B cell (primary cell): ENCODE results near the gene DNAH2. TPM values are rescaled to one million over a fixed set of nuclear protein-coding genes. Genes with fewer than 3 reads are reported as not detected.

Experiments
- ATAC-seq: fragments of 200-7000 bp; cut with Tn5 transposase; one replicate; pipeline ENCODE4 v1.10.0; 2021; ENCODE audit warnings: low read depth, mild to moderate bottlenecking, moderate number of reproducible peaks, moderate library complexity
- CTCF ChIA-PET: fragments of 350-600 bp; sonication (Branson Sonifier 250); formaldehyde crosslinking; loops from one replicate; lab custom pipeline; 2021; ENCODE audit warnings: antibody characterized with exemption, inconsistent platforms; lab: Charles Lee
- POLR2A ChIA-PET: fragments of 350-600 bp; sonication (Branson Sonifier 250); formaldehyde crosslinking; loops from one replicate; lab custom pipeline; 2021; ENCODE audit warnings: antibody characterized with exemption; lab: Charles Lee
- DNase-seq: peaks from one replicate; pipeline ENCODE4 v3.0.0; 2013
- H2AFZ ChIP-seq: 2 replicates; pipeline ENCODE4 v1.6.1; 2012; ENCODE audit warnings: mild to moderate bottlenecking, low read depth, low read length; ENCODE audit not compliant: insufficient read depth, poor library complexity, severe bottlenecking
- H3K27ac ChIP-seq, 2 donors: 1 replicate in 1 of 2; 2 replicates in 1 of 2; pipeline ENCODE4 v1.5.1; 2012 to 2013; ENCODE audit warnings: low read length in 2 of 2, mild to moderate bottlenecking in 2 of 2, moderate library complexity in 1 of 2
- H3K27me3 ChIP-seq, 4 experiments: fragments of 200-600 bp in 1 of 4; sonication (generic) in 1 of 4; replicated peaks in 1 of 4; 1 replicate in 2 of 4; 2 replicates in 2 of 4; pipeline versions ENCODE4 v1.6.1 to v1.7.0; 2013 to 2016; ENCODE audit warnings: low read length in 3 of 4, mild to moderate bottlenecking in 2 of 4, mixed read lengths in 1 of 4, moderate library complexity in 1 of 4; ENCODE audit not compliant: insufficient read depth in 4 of 4, control insufficient read depth in 3 of 4; ENCODE audit errors: control extremely low read depth in 1 of 4
- H3K36me3 ChIP-seq, 2 experiments: replicated peaks in 1 of 2; 1 replicate in 1 of 2; 2 replicates in 1 of 2; pipeline versions ENCODE4 v1.6.1 to v1.7.1; 2013; ENCODE audit warnings: low read length in 1 of 2; ENCODE audit not compliant: insufficient read depth in 2 of 2, control insufficient read depth in 1 of 2; ENCODE audit errors: control extremely low read depth in 1 of 2, extremely low read depth in 1 of 2
- H3K4me1 ChIP-seq, 2 donors: fragments of 200-600 bp in 1 of 2; sonication (generic) in 1 of 2; 1 replicate in 1 of 2; 2 replicates in 1 of 2; pipeline versions ENCODE4 v1.5.1 to v1.6.1; 2013 to 2017; ENCODE audit warnings: low read length in 2 of 2; ENCODE audit not compliant: control insufficient read depth in 2 of 2, insufficient read depth in 2 of 2
- H3K4me2 ChIP-seq: replicated peaks from 2 replicates; pipeline ENCODE3; 2012; ENCODE audit warnings: mild to moderate bottlenecking, low read depth, low read length; ENCODE audit not compliant: poor library complexity, severe bottlenecking
- H3K4me3 ChIP-seq, 5 experiments: fragments of 200-600 bp in 1 of 5; sonication (generic) in 1 of 5; 1 replicate in 3 of 5; 2 replicates in 2 of 5; pipeline versions ENCODE4 v1.5.1 to v1.7.0; 2011 to 2016; ENCODE audit warnings: low read length in 4 of 5, mild to moderate bottlenecking in 4 of 5, low read depth in 2 of 5, control low read depth in 1 of 5, moderate library complexity in 1 of 5; ENCODE audit not compliant: insufficient read depth in 1 of 5; ENCODE audit errors: control extremely low read depth in 1 of 5, extremely low read depth in 1 of 5
- H3K79me2 ChIP-seq: fragments of 200-600 bp; sonication (generic); one replicate; pipeline ENCODE4 v1.6.0; 2016; ENCODE audit warnings: low read length; ENCODE audit not compliant: control insufficient read depth, insufficient read depth
- H3K9ac ChIP-seq: fragments of 200-600 bp; sonication (generic); 2 replicates; pipeline ENCODE4 v1.6.1; 2017; ENCODE audit warnings: mild to moderate bottlenecking, low read length, moderate library complexity
- H3K9me3 ChIP-seq, 3 donors: one replicate each; pipeline versions ENCODE4 v1.6.1 to v1.7.1; 2013; ENCODE audit warnings: low read length in 2 of 3; ENCODE audit not compliant: control insufficient read depth in 2 of 3, insufficient read depth in 1 of 3; ENCODE audit errors: control extremely low read depth in 1 of 3
- H4K20me1 ChIP-seq: 2 replicates; pipeline ENCODE4 v1.6.0; 2012; ENCODE audit warnings: mild to moderate bottlenecking, low read length; ENCODE audit not compliant: insufficient read depth, control insufficient read depth, poor library complexity, severe bottlenecking
- H3K27ac Mint-ChIP-seq: one replicate; pipeline ENCODE4 v1.8.0; 2021; ENCODE audit warnings: mixed read lengths
- H3K27me3 Mint-ChIP-seq: one replicate; pipeline ENCODE4 v1.8.0; 2021; ENCODE audit warnings: mixed read lengths
- H3K4me1 Mint-ChIP-seq: one replicate; pipeline ENCODE4 v1.8.0; 2021; ENCODE audit warnings: mixed read lengths
- H3K4me3 Mint-ChIP-seq: one replicate; pipeline ENCODE4 v1.8.0; 2021; ENCODE audit warnings: mixed read lengths
- H3K9me3 Mint-ChIP-seq: one replicate; pipeline ENCODE4 v1.8.0; 2022; ENCODE audit warnings: mixed read lengths; ENCODE audit not compliant: insufficient read depth
- CTCF ChIP-seq: fragments of 200-600 bp; IDR thresholded peaks from one replicate; pipeline ENCODE4 v1.8.0; 2022; ENCODE audit warnings: antibody characterized with exemption, mild to moderate bottlenecking
- EZH2 ChIP-seq: IDR thresholded peaks from 2 replicates; pipeline ENCODE4 v1.6.1; 2012; ENCODE audit warnings: borderline replicate concordance, low read depth, mild to moderate bottlenecking, moderate library complexity, low read length; ENCODE audit not compliant: insufficient read depth, poor library complexity, severe bottlenecking
- WGBS: methylation state at CpG from one replicate; pipeline ENCODE4 v1.1.5; 2013; ENCODE audit warnings: missing lambda C conversion rate; ENCODE audit not compliant: insufficient coverage; 5-methylcytosine and 5-hydroxymethylcytosine counted together
- intact Hi-C: fragments of 100-400 bp; cut with micrococcal nuclease; formaldehyde crosslinking; loops from one replicate; pipeline ENCODE4 v1.10.0; 2022
- polyA plus RNA-seq: library from polyadenylated mRNA; depleted of rRNA; stranded (reverse); fragments of >200 nt; gene quantifications from 2 replicates; pipeline ENCODE4 v1.2.3, GENCODE V29; 2012
- total RNA-seq, 2 donors: library from RNA; stranded (reverse); fragments of 120-200 nt in 1 of 2; gene quantifications; 1 replicate in 1 of 2; 2 replicates in 1 of 2; pipeline versions ENCODE4 v1.2.3 to v1.2.4, GENCODE V29; 2013 to 2022

DNAH2 gene
- total and polyA plus RNA-seq, 2 donors (not counting 1 experiment from before 2014, with no cell fraction given): 0.03 TPM; not detected in 1

GRCh38 chr17:7818746-7819645, 101.5 kb downstream of the DNAH2 start:
- ATAC-seq (no peak), DNase-seq (no peak)
- Histone ChIP-seq H3K4me2 (no peak overlapping the region), H3K9me3 (no peaks in the 10 kb centered on the region), H3K4me3 (no peak overlapping the region), H3K27me3 (no peaks in the 10 kb centered on the region), H2AFZ (no peak overlapping the region), H3K9ac (no peak overlapping the region), H3K27ac (no peak overlapping the region), H3K4me1 (no peaks in the 10 kb centered on the region), H3K36me3 (no peaks in the 10 kb centered on the region), H3K79me2 (no peaks in the 10 kb centered on the region), H4K20me1 (no peaks in the 10 kb centered on the region)
- no peaks in the 10 kb centered on the region for H3K4me1 Mint-ChIP-seq
- POLR2A ChIA-PET: no interaction called here
- H3K9me3 Mint-ChIP-seq: no peaks in the 10 kb centered on the region
- intact Hi-C loops: no loop called here
- CTCF ChIA-PET: interaction anchor here (0.7 to 3.0 kb wide), 7 partner anchors 22 to 237 kb away, joined by 3 to 14 read pairs (median 4); no protein-coding TSS in a partner anchor
- H3K27ac Mint-ChIP-seq: no peak overlapping the region
- peaks cover 8% of the 10 kb centered on the region for H3K27me3 Mint-ChIP-seq
- WGBS: 91% methylated on average over 27 of the region's 27 CpGs
- H3K4me3 Mint-ChIP-seq: no peak overlapping the region
- no peak for TF ChIP-seq EZH2
- TF ChIP-seq CTCF: no peak

DNA sequence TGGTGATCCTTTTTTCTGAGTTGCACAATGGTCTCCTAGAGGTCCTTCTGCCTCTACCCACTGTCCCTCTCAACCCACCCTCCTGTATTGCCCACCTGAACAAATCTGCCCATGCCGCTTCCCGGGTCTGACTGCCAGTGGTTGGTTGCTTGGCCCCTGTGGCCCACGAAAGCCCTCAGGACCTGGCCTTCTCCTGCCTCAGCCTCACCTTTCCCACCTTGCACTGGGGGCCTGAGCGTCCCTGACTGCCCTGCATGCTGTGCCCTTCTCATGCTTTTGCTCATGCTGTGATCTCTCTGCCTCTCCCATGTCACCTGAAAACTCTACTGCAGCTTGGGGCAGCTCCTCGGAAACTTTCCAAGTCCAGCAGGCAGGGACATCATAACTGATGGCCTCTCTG, 102.7 kb downstream of the DNAH2 start:
- Mint-ChIP-seq H3K4me1 (no peaks in the 10 kb centered on the region), H3K27ac (no peak overlapping the region), H3K9me3 (no peaks in the 10 kb centered on the region), H3K27me3 (peaks cover 15% of the 10 kb centered on the region), H3K4me3 (no peak overlapping the region)
- no peaks in the 10 kb centered on the region for H4K20me1 ChIP-seq
- no peaks in the 10 kb centered on the region for H3K36me3 ChIP-seq
- no peaks in the 10 kb centered on the region for H3K79me2 ChIP-seq
- no peaks in the 10 kb centered on the region for H3K27me3 ChIP-seq
- 89% methylated on average over 5 of the region's 5 CpGs for WGBS
- no peaks in the 10 kb centered on the region for H3K4me1 ChIP-seq
- H3K4me3 ChIP-seq: no peak overlapping the region
- H3K9ac ChIP-seq: no peak overlapping the region
- intact Hi-C loops: no loop called here
- no peak overlapping the region for H3K27ac ChIP-seq
- no peak for TF ChIP-seq CTCF
- TF ChIP-seq EZH2: no peak
- ATAC-seq (no peak), DNase-seq (no peak)
- H2AFZ ChIP-seq: no peak overlapping the region
- no peak overlapping the region for H3K4me2 ChIP-seq
- ChIA-PET POLR2A (no interaction called here), CTCF (interaction anchor here (0.9 to 3.0 kb wide), 11 partner anchors 13 to 236 kb away, joined by 3 to 17 read pairs (median 4); no protein-coding TSS in a partner anchor)
- no peaks in the 10 kb centered on the region for H3K9me3 ChIP-seq
